Heart left ventricle (tissue), 13 donors: ENCODE data around the gene KRTAP5-6.

Source experiments
- CTCF ChIP-seq, 12 donors: fragments of 200-600 bp; sonication (generic) in 4 of 12; IDR thresholded peaks; one replicate each; pipeline versions ENCODE4 v1.5.0 to v1.8.0; 2018 to 2022; ENCODE audit warnings: antibody characterized with exemption in 12 of 12, mild to moderate bottlenecking in 5 of 12
- POLR2A ChIP-seq, 2 donors: fragments of 450-650 bp; IDR thresholded peaks; one replicate each; pipeline ENCODE4 v1.6.1; 2017; ENCODE audit warnings: antibody characterized with exemption in 2 of 2, mild to moderate bottlenecking in 2 of 2, moderate library complexity in 2 of 2
- donor health status: ischemic (EF 13 %, LVEDD 7.1; RV severe dilation, severe dysfunction).
- donor health status: DM: no; HTN: yes; CAD: no.
- donor health status: DM: no; HTN: no; CAD: no.
- donor health status: ischemic (EF 25% LVEDD 6.9; RV normal size, moderate dysfunction).
- donor health status: ischemic (EF 25% LVEDD 5.7; RV mildly dilated, moderate dysfunction).
- donor health status: ischemic (EF 35%, LVEDD 5.7; RV mildly dilated, moderate dysfunction).
- donor health status: nonischemic (EF 11% LVEDD 7.7; RV severe dilation, severe dysfunction).
- donor health status: DM: yes; HTN: yes; CAD: no.
- donor health status: PGD.
- donor health status: ischemic (EF 29% LVEDD 5.4; RV normal size, mild dysfunction).
- donor health status: nonischemic (EF 23%, LVEDD 6.1; RV moderate dilation, normal function).

GRCh38 chr11:1730059-1730629 lies 33.1 kb downstream of the KRTAP5-6 start:
- no peak for TF ChIP-seq CTCF (IDR thresholded peaks at IDR 0.05)
- TF ChIP-seq POLR2A (IDR thresholded peaks at IDR 0.05), result no peak
